Prostate gland (tissue), 2 donors: ENCODE data around the gene ERAS.

Source experiments
- CTCF ChIP-seq, 4 experiments: fragments of 200-600 bp in 2 of 4; fragments of 450-650 bp in 2 of 4; sonication (generic) in 2 of 4; IDR thresholded peaks; 1 replicate in 3 of 4; 2 replicates in 1 of 4; pipeline ENCODE4 v1.5.1; 2016 to 2019; ENCODE audit warnings: antibody characterized with exemption in 4 of 4, mild to moderate bottlenecking in 2 of 4, moderate library complexity in 2 of 4
- POLR2A ChIP-seq: fragments of 450-650 bp; IDR thresholded peaks from one replicate; pipeline ENCODE4 v1.6.1; 2016; ENCODE audit warnings: antibody characterized with exemption, mild to moderate bottlenecking
- POLR2AphosphoS5 ChIP-seq: sonication (generic); formaldehyde crosslinking; IDR thresholded peaks from one replicate; pipeline ENCODE4 v1.6.1; 2017; ENCODE audit warnings: antibody characterized with exemption

- no peak for TF ChIP-seq POLR2A
- no peak for TF ChIP-seq CTCF (IDR thresholded peaks at IDR 0.05)
- TF ChIP-seq POLR2AphosphoS5 = no peak
Observed at GRCh38 chrX:48781705-48782104, 44.6 kb upstream of the ERAS start.
